NB4 (cell line): ENCODE measurements around the gene TPBG.

Source experiments
- CTCF ChIP-seq: IDR thresholded peaks from one replicate; pipeline ENCODE4 v1.5.1; 2012; ENCODE audit warnings: low read depth, low read length
- MAX ChIP-seq: IDR thresholded peaks from 2 replicates; pipeline ENCODE4 v1.6.1; 2011; ENCODE audit warnings: low read depth, low read length
- POLR2A ChIP-seq: IDR thresholded peaks from 2 replicates; pipeline ENCODE4 v1.6.1; 2011; ENCODE audit warnings: mild to moderate bottlenecking; ENCODE audit not compliant: insufficient read length; ENCODE audit errors: extremely low read depth

- no peak for TF ChIP-seq MAX
- TF ChIP-seq CTCF = no peak
- TF ChIP-seq POLR2A = no peak
These were observed 33.9 kb upstream of the TPBG start for GRCh38 chr6:82329766-82330165.
